NCI-H226 (cell line): ENCODE measurements around the gene MBNL1.
"Not testable (repeated sequence)": the region's sequence is repeated elsewhere in the genome, so short reads cannot be mapped to it uniquely, and the experiment has no call there.

Source experiments
- DNase-seq: peaks from one replicate; pipeline ENCODE4 v3.0.0-alpha.2; 2015

Gene MBNL1

GRCh38 chr3:152416808-152417580 is 148.3 kb downstream of the MBNL1 start:
- DNase-seq = peak; percentile 45

- DNase-seq = no peak
These were observed 151.0 kb downstream of the MBNL1 start for GRCh38 chr3:152419748-152420147.

DNA sequence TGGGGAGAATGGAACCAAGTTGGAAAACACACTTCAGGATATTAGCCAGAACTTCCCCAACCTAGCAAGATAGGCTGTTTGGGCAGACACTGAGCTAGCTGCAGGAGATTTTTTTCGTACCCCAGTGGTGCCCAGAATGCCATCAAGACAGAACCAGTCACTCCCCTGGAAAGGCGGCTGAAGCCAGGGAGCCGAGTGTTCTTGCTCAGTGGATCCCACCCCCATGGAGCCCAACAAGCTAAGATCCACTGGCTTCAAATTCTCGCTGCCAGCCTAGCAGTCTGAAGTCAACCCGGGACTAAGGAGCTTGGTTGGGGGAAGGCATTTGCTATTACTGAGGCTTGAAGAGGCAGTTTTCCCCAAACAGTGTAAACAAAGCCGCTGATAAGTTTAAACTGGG is 152.4 kb downstream of the MBNL1 start:
- no peak for DNase-seq

DNA sequence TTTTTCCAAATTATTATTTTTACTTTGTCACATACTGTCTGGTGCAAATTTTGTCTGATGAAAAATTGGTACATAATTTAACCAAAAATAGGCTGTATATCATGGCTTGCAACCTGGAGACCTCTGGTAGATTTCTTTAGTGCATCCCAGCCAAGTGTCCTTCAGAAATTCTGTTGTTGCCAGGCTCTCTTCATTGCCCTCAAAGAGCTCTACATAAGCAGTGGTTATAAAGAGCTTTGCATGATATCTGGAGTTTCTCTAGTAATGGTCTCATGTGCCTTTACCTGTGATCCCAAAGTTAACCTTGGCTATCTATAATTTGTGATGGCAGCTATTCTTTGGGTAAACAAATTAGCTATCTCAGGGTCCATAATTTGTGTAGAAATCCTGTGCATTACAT is 157.7 kb downstream of the MBNL1 start:
- no peak for DNase-seq

GRCh38 chr3:152428577-152428976 is 159.8 kb downstream of the MBNL1 start:
- peak; percentile 8 for DNase-seq

GRCh38 chr3:152430223-152431002 is 161.7 kb downstream of the MBNL1 start:
- no peak for DNase-seq

DNA sequence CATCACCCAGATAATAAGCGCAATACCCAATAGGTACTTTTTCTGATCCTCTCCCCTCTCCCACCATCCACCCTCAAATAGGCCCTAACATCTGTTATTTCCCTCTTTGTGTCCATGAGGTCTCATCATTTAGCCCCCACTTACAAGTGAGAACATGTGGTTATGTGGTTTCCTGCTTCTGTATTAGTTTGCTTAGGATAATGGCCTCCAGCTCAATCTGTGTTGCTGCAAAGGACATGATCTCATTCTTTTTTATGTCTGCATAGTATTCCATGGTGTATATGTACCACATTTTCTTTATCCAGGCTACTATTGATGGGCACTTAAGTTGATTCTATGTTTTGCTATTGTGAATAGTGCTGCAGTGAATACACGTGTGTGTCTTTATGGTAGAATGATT is 165.4 kb downstream of the MBNL1 start:
- no peak for DNase-seq

DNA sequence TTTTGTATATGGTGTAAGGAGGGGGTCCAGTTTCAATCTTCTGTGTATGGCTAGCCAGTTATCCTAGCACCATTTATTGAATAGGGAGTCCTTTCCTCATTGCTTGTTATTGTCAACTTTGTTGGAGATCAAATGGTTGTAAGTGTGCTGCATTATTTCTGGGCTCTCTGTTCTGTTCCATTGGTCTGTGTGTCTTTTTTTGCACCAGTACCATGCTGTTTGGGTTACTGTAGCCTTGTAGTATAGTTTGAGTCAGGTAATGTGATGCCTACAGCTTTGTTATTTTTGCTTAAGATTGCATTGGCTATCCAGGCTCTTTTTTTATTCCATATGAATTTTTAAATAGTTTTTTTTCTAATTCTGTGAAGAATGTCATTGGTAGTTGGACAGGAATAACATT is 166.5 kb downstream of the MBNL1 start:
- not testable (repeated sequence) for DNase-seq

- no peak for DNase-seq
These were observed 168.2 kb downstream of the MBNL1 start for GRCh38 chr3:152436707-152437590.

- DNase-seq = no peak
These were observed 169.5 kb downstream of the MBNL1 start for GRCh38 chr3:152438181-152438580.

DNA sequence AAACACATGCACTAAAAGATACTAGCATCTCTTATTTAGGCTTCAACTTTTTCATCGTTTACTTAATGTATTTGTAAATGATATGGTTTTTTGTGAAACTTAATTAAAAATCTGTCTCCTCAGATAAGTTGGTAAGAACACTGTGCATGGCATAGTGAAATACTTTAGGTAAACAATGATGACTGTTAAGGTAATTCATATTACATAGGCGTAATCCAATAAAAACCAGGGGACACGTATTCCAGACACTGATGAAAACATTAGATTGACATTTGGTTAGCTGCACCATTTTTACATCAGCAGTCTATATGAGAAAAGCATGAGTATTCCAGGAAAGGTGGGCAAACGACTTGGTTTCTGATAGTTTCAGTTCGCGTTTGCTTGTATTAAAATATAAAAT is 170.0 kb downstream of the MBNL1 start:
- no peak for DNase-seq

DNA sequence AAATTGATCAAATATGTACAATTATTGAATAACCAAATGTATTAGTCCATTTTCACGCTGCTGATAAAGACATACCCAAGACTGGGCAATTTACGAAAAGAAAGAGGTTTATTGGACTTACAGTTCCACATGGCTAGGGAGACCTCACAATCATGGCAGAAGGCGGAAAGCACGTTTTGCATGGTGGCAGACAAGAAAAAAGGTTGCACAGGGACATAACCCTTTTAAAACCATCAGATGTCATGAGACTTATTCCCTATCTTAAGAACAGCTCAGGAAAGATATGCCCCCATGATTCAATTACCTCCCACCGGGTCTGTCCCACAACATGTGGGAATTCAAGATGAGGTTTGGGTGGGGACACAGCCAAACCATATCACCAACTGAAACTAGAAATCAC is 171.5 kb downstream of the MBNL1 start:
- DNase-seq = not testable (repeated sequence)

DNA sequence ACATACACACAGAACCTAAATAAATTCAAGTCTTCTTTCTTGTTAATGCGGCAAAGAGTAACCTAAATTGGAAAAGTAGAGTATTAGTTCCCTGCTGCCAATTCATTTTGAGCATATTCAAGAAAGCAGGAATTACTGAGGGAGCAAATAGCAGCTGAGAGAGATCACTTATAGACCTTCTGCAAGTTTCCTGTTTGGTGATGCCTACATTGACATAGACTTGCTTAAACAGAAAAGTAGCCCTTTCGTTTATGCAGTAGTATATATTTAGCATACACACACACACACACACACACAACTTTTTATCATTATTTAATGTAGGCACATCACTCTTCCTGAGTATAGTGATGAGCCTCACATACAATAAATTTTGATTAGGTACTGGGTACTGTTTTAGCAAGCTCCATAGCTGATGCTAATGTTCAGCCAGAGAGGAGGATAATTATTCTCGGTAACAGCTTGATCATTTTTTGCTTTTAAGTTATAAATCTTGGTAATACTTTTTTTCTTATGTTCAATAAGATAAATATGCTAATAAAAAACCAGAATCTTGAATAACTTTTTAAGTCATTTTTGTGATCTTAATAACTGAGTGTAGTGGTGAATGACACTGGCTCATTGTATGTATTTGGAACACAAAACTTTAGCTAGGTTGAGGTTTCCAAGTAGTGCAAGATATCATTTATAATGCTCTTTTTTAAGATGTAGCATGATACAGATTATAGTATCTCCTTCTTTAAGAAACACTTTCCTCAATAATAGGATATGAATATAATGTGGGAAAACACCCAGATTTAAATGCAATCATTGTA is 174.7 kb downstream of the MBNL1 start:
- DNase-seq = no peak

GRCh38 chr3:152444029-152444641 is 175.4 kb downstream of the MBNL1 start:
- DNase-seq = peak; percentile 11

- DNase-seq = no peak
These were observed 176.5 kb downstream of the MBNL1 start for GRCh38 chr3:152445212-152445611.

- no peak for DNase-seq
These were observed 177.8 kb downstream of the MBNL1 start for GRCh38 chr3:152446495-152446894.

GRCh38 chr3:152447511-152447910 is 178.8 kb downstream of the MBNL1 start:
- no peak for DNase-seq

- DNase-seq = no peak
These were observed 179.4 kb downstream of the MBNL1 start for GRCh38 chr3:152448091-152448490.

GRCh38 chr3:152452318-152452717 is 183.6 kb downstream of the MBNL1 start:
- no peak for DNase-seq

DNA sequence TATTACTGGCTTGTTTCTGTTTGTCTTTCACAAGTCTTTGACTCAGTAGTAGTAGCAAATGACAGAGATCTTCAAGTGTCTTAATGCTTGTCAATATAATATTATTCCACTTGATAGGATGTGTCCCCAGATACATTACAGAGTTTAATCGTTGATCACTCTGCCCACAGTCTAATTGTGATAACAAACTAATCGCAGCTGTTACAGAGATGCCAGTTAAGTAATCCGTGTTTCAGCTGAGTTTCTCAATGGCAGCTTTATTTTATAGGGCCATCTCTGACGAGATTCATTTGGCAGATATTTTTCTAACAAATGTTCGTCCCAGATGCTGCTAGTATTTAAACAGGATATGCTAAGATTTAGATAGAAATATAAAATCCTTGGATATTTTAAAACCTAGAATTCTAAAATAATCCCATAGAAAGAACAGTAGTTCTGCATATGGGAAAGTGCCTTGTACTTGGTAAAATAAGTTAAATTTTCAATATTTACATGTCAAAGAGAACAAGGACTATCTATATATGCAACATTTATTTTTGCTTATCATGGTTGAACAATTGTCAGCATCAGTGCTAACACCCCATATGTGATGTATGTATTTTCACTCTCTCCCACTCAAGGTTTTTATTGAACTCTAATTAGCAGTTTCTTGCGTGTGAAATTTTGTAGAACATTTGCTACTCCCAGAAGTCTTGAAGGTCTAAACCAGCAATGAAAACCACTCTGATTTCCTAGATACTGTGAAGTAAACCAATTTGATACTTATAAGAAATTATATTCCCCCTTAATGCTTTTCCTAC is 185.5 kb downstream of the MBNL1 start:
- no peak for DNase-seq

- no peak for DNase-seq
These were observed 187.3 kb downstream of the MBNL1 start for GRCh38 chr3:152455989-152456388.
